Ascending aorta (tissue), 2 donors: ENCODE measurements around the gene LMX1B. TPM values are rescaled to one million over a fixed set of nuclear protein-coding genes. Genes with fewer than 3 reads are reported as not detected.

Experiments used
- DNase-seq, 2 donors: peaks; one replicate each; pipeline ENCODE4 v3.0.0-alpha.2; 2019; ENCODE audit warnings: low spot score in 2 of 2
- H3K27ac ChIP-seq, 2 donors: fragments of 200-600 bp; sonication (generic); one replicate each; pipeline ENCODE4 v1.5.1; 2016 to 2017; ENCODE audit warnings: mild to moderate bottlenecking in 1 of 2
- H3K27me3 ChIP-seq: fragments of 200-600 bp; sonication (generic); one replicate; pipeline ENCODE4 v1.5.1; 2017
- H3K36me3 ChIP-seq, 2 donors: fragments of 200-600 bp; sonication (generic); one replicate each; pipeline ENCODE4 v1.5.1; 2016
- H3K4me1 ChIP-seq, 2 donors: fragments of 200-600 bp; sonication (generic); one replicate each; pipeline ENCODE4 v1.5.1; 2016 to 2017; ENCODE audit warnings: mild to moderate bottlenecking in 1 of 2
- H3K4me3 ChIP-seq, 2 donors: fragments of 200-600 bp; sonication (generic); one replicate each; pipeline ENCODE4 v1.5.1; 2016 to 2017; ENCODE audit warnings: mild to moderate bottlenecking in 1 of 2
- H3K9me3 ChIP-seq, 2 donors: fragments of 200-600 bp; sonication (generic); one replicate each; pipeline ENCODE4 v1.5.1; 2016
- CTCF ChIP-seq, 3 experiments: fragments of 200-600 bp in 2 of 3; fragments of 450-650 bp in 1 of 3; sonication (generic) in 2 of 3; IDR thresholded peaks; one replicate each; pipeline ENCODE4 v1.5.1; 2016 to 2019; ENCODE audit warnings: antibody characterized with exemption in 3 of 3, mild to moderate bottlenecking in 1 of 3, moderate library complexity in 1 of 3
- intact Hi-C: fragments of 100-400 bp; cut with DNase I; formaldehyde crosslinking; loops from one replicate; pipeline ENCODE4 v1.15.1; 2023
- total RNA-seq: library from RNA; depleted of rRNA; stranded (reverse); fragments of >200 nt; gene quantifications from one replicate; pipeline ENCODE4 v1.1.0, GENCODE V29; 2016

The LMX1B gene
- total RNA-seq, result 1.9 TPM

GRCh38 chr9:126613651-126614050 lies at the start of gene LMX1B:
Gene LMX1B, plus strand, starts transcription at chr9:126613928. Its CDS starts 522 bp downstream, at chr9:126614450.
- peaks cover 9 to 25% of the 10 kb centered on the region in 2 donors for H3K4me1 ChIP-seq

GRCh38 chr9:126564128-126564527 lies 49.6 kb upstream of the LMX1B start:
- no peak for DNase-seq
- Histone ChIP-seq H3K27me3 (no peaks in the 10 kb centered on the region), H3K4me1 (no peaks in the 10 kb centered on the region), H3K27ac (no peak overlapping the region), H3K36me3 (no peaks in the 10 kb centered on the region), H3K4me3 (no peak overlapping the region), H3K9me3 (no peaks in the 10 kb centered on the region)
- intact Hi-C loops, result no loop called here
- no peak for TF ChIP-seq CTCF (IDR thresholded peaks at IDR 0.05)

More at GRCh38 chr9:126613651-126614050, at the start of gene LMX1B:
- Histone ChIP-seq H3K27me3 (peaks cover 29% of the 10 kb centered on the region), H3K4me3 (peak within 1 kb of the TSS; percentile 50 to 60), H3K9me3 (no peaks in the 10 kb centered on the region), H3K27ac (no peak within 1 kb of the TSS), H3K36me3 (no peaks in the 10 kb centered on the region)
- TF ChIP-seq CTCF (IDR thresholded peaks at IDR 0.05), result no peak
- intact Hi-C loops, result loop anchor here (5.0 kb wide), 1 partner anchor 169 kb away; no protein-coding TSS in a partner anchor
- no peak for DNase-seq

- Histone ChIP-seq H3K4me1 (no peaks in the 10 kb centered on the region), H3K27me3 (no peaks in the 10 kb centered on the region), H3K4me3 (no peak overlapping the region), H3K27ac (no peak overlapping the region), H3K36me3 (no peaks in the 10 kb centered on the region), H3K9me3 (no peaks in the 10 kb centered on the region)
- TF ChIP-seq CTCF (IDR thresholded peaks at IDR 0.05), result no peak
- DNase-seq, result no peak
- intact Hi-C loops, result no loop called here
Measured at GRCh38 chr9:126564716-126565115, 49.0 kb upstream of the LMX1B start.

GRCh38 chr9:126565336-126566128 lies 48.2 kb upstream of the LMX1B start:
- TF ChIP-seq CTCF (IDR thresholded peaks at IDR 0.05), result no peak
- no peak for DNase-seq
- Histone ChIP-seq H3K27ac (no peak overlapping the region), H3K9me3 (no peaks in the 10 kb centered on the region), H3K4me1 (no peaks in the 10 kb centered on the region), H3K27me3 (no peaks in the 10 kb centered on the region), H3K4me3 (no peak overlapping the region), H3K36me3 (no peaks in the 10 kb centered on the region)
- intact Hi-C loops, result no loop called here

GRCh38 chr9:126569036-126569435 lies 44.7 kb upstream of the LMX1B start:
- H3K27me3 ChIP-seq, result no peaks in the 10 kb centered on the region
- no peak for TF ChIP-seq CTCF (IDR thresholded peaks at IDR 0.05)
- H3K4me1 ChIP-seq, result no peaks in the 10 kb centered on the region
- no peaks in the 10 kb centered on the region for H3K9me3 ChIP-seq
- H3K4me3 ChIP-seq, result no peak overlapping the region
- intact Hi-C loops, result no loop called here
- no peak for DNase-seq
- H3K36me3 ChIP-seq, result no peaks in the 10 kb centered on the region
- no peak overlapping the region for H3K27ac ChIP-seq
